ENCODE results near the gene TOP3A.

TOP3A gene

DNA sequence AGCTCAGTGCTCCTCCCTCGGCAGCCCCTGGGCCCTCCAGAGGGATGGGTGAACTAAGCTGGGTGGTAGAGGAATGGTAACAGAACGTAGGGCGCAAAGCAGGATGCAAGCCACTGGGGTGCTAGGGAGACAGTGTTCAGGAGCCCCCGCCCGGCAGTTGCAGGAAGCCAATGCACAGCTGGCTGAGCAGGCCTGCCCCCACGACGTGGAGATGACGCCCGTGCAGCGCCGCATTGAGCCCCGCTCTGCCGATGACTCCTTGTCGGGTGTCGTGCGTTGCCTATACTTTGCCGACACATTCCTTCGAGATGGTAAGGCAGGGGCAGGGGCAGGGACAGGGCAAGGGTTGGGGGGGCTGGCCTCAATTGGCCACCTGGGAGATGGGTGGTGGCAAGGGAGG is 76.5 kb downstream of the TOP3A start:
- H3K4me3 ChIP-seq (ENCODE audit: low read depth, low read length): no peak overlapping the region
- DNase-seq (ENCODE audit: low read depth): no peak
- TF ChIP-seq MAX (IDR thresholded peaks at IDR 0.05; ENCODE audit: low read depth, low read length): no peak
- TF ChIP-seq POLR2A (IDR thresholded peaks at IDR 0.05; ENCODE audit: extremely low read depth, insufficient read length): no peak
- TF ChIP-seq MYC (IDR thresholded peaks at IDR 0.05; ENCODE audit: low read depth, low read length): no peak
- TF ChIP-seq, protein P1, sequence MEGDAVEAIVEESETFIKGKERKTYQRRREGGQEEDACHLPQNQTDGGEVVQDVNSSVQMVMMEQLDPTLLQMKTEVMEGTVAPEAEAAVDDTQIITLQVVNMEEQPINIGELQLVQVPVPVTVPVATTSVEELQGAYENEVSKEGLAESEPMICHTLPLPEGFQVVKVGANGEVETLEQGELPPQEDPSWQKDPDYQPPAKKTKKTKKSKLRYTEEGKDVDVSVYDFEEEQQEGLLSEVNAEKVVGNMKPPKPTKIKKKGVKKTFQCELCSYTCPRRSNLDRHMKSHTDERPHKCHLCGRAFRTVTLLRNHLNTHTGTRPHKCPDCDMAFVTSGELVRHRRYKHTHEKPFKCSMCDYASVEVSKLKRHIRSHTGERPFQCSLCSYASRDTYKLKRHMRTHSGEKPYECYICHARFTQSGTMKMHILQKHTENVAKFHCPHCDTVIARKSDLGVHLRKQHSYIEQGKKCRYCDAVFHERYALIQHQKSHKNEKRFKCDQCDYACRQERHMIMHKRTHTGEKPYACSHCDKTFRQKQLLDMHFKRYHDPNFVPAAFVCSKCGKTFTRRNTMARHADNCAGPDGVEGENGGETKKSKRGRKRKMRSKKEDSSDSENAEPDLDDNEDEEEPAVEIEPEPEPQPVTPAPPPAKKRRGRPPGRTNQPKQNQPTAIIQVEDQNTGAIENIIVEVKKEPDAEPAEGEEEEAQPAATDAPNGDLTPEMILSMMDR (IDR thresholded peaks at IDR 0.05; ENCODE audit: low read depth, low read length): no peak

DNA sequence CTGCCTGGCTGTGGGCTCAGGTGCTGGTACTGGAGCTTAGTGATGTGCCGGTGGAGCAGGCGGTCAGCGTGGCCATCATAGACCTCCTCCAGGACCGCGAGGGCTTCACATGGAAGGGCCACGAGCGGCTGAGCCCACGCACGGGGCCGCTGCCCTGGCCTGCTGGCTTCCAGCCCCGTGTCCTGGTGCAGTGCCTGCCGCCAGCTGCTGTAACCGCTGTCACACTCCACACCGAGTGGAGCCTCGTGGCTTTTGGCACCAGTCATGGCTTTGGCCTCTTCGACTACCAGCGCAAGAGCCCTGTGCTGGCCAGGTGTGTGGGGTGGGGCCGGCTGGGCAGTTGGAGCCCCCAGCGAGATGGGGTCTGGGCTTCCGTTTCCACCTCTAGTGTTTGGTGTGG is 77.3 kb downstream of the TOP3A start:
- H3K4me3 ChIP-seq (ENCODE audit: low read depth, low read length): no peak overlapping the region
- TF ChIP-seq MYC (IDR thresholded peaks at IDR 0.05; ENCODE audit: low read depth, low read length) (no peak), MAX (IDR thresholded peaks at IDR 0.05; ENCODE audit: low read depth, low read length) (no peak), POLR2A (IDR thresholded peaks at IDR 0.05; ENCODE audit: extremely low read depth, insufficient read length) (no peak)
- TF ChIP-seq, protein P1 (IDR thresholded peaks at IDR 0.05; ENCODE audit: low read depth, low read length): no peak
- DNase-seq (ENCODE audit: low read depth): no peak

DNA sequence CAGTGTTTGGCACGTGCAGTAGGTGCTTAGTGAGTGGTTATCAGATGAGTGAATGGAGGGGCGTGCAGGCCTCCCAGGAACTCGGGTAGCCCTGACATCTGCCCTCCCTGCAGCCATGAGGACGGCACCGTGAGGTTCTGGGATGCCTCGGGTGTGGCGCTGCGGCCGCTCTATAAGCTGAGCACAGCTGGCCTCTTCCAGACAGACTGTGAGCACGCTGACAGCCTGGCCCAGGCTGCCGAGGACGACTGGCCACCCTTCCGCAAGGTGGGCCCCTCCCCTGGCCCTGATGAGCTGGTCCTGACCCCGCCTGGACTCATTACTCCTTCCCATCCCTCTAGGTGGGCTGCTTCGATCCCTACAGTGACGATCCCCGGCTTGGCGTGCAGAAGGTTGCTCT is 78.3 kb downstream of the TOP3A start:
- H3K4me3 ChIP-seq (ENCODE audit: low read depth, low read length): no peak overlapping the region
- TF ChIP-seq POLR2A (IDR thresholded peaks at IDR 0.05; ENCODE audit: extremely low read depth, insufficient read length): no peak
- TF ChIP-seq, protein P1 (IDR thresholded peaks at IDR 0.05; ENCODE audit: low read depth, low read length): no peak
- no peak for TF ChIP-seq MAX (IDR thresholded peaks at IDR 0.05; ENCODE audit: low read depth, low read length)
- no peak for TF ChIP-seq MYC (IDR thresholded peaks at IDR 0.05; ENCODE audit: low read depth, low read length)
- no peak for DNase-seq (ENCODE audit: low read depth)

- no peak for DNase-seq (ENCODE audit: low read depth)
- TF ChIP-seq MAX (IDR thresholded peaks at IDR 0.05; ENCODE audit: low read depth, low read length) (no peak), MYC (IDR thresholded peaks at IDR 0.05; ENCODE audit: low read depth, low read length) (no peak), POLR2A (IDR thresholded peaks at IDR 0.05; ENCODE audit: extremely low read depth, insufficient read length) (no peak)
- H3K4me3 ChIP-seq (ENCODE audit: low read depth, low read length): no peak overlapping the region
Measured at GRCh38 chr17:18235743-18236256, 79.0 kb downstream of the TOP3A start.

GRCh38 chr17:18234853-18235380 is 79.9 kb downstream of the TOP3A start:
- TF ChIP-seq MAX (IDR thresholded peaks at IDR 0.05; ENCODE audit: low read depth, low read length) (no peak), POLR2A (IDR thresholded peaks at IDR 0.05; ENCODE audit: extremely low read depth, insufficient read length) (no peak)
- TF ChIP-seq, protein P1 (IDR thresholded peaks at IDR 0.05; ENCODE audit: low read depth, low read length): no peak
- H3K4me3 ChIP-seq (ENCODE audit: low read depth, low read length): no peak overlapping the region
- DNase-seq (ENCODE audit: low read depth): no peak

GRCh38 chr17:18233803-18234518 is 80.8 kb downstream of the TOP3A start:
- TF ChIP-seq, protein P1 (IDR thresholded peaks at IDR 0.05; ENCODE audit: low read depth, low read length): no peak
- no peak for TF ChIP-seq MAX (IDR thresholded peaks at IDR 0.05; ENCODE audit: low read depth, low read length)
- TF ChIP-seq POLR2A (IDR thresholded peaks at IDR 0.05; ENCODE audit: extremely low read depth, insufficient read length): no peak
- no peak for TF ChIP-seq MYC (IDR thresholded peaks at IDR 0.05; ENCODE audit: low read depth, low read length)
- no peak overlapping the region for H3K4me3 ChIP-seq (ENCODE audit: low read depth, low read length)
- DNase-seq (ENCODE audit: low read depth): no peak

Data from NB4 (cell line).